Mesenchymal stem cell (in vitro differentiated cells and primary cell): Measurements from ENCODE around the gene RAB23.
A peak's percentile ranks its signal among the peaks of the same experiment; 100 is the strongest.

Experiments
- DNase-seq: peaks from one replicate; pipeline ENCODE4 v3.0.0-alpha.2; 2013
- H2AFZ ChIP-seq: one replicate; pipeline ENCODE4 v1.6.1; 2013; ENCODE audit warnings: low read depth, mild to moderate bottlenecking, control low read depth, inconsistent platforms, low read length, moderate library complexity
- H2AK5ac ChIP-seq: 2 replicates; pipeline ENCODE4 v1.6.1; 2013; ENCODE audit warnings: low read length, moderate library complexity, mild to moderate bottlenecking, inconsistent platforms; ENCODE audit not compliant: severe bottlenecking
- H2BK120ac ChIP-seq: one replicate; pipeline ENCODE4 v1.6.1; 2013; ENCODE audit warnings: low read depth, mild to moderate bottlenecking, inconsistent platforms, low read length, moderate library complexity
- H2BK12ac ChIP-seq, 2 experiments: one replicate each; pipeline ENCODE4 v1.6.1; 2013; ENCODE audit warnings: inconsistent platforms in 2 of 2, low read length in 2 of 2, mild to moderate bottlenecking in 2 of 2, moderate library complexity in 2 of 2, control low read depth in 1 of 2
- H2BK15ac ChIP-seq: one replicate; pipeline ENCODE4 v1.6.1; 2013; ENCODE audit warnings: mild to moderate bottlenecking, low read depth, inconsistent platforms; ENCODE audit not compliant: poor library complexity, severe bottlenecking
- H2BK5ac ChIP-seq: 2 replicates; pipeline ENCODE4 v1.6.1; 2013; ENCODE audit warnings: low read depth, mild to moderate bottlenecking, low read length, control low read depth, inconsistent platforms; ENCODE audit not compliant: poor library complexity, severe bottlenecking
- H3K14ac ChIP-seq, 2 experiments: one replicate each; pipeline ENCODE4 v1.6.1; 2013; ENCODE audit warnings: inconsistent platforms in 2 of 2, low read length in 2 of 2, control low read depth in 1 of 2, mild to moderate bottlenecking in 1 of 2, moderate library complexity in 1 of 2
- H3K18ac ChIP-seq, 2 experiments: one replicate each; pipeline ENCODE4 v1.6.1; 2013; ENCODE audit warnings: inconsistent platforms in 2 of 2, low read length in 2 of 2, control low read depth in 1 of 2, low read depth in 1 of 2, mild to moderate bottlenecking in 1 of 2
- H3K23ac ChIP-seq, 2 experiments: one replicate each; pipeline ENCODE4 v1.6.1; 2013; ENCODE audit warnings: inconsistent platforms in 2 of 2, low read length in 2 of 2, mild to moderate bottlenecking in 2 of 2, moderate library complexity in 2 of 2, control low read depth in 1 of 2
- H3K27ac ChIP-seq: 2 replicates; pipeline ENCODE4 v1.5.1; 2013; ENCODE audit warnings: mild to moderate bottlenecking, moderate library complexity, low read length, control low read depth, inconsistent platforms; ENCODE audit not compliant: poor library complexity, severe bottlenecking
- H3K27me3 ChIP-seq, 2 experiments: 2 replicates each; pipeline versions ENCODE4 v1.6.1 to v1.7.0; 2013; ENCODE audit warnings: low read length in 2 of 2, mild to moderate bottlenecking in 2 of 2, moderate library complexity in 2 of 2, control low read depth in 1 of 2, inconsistent platforms in 1 of 2; ENCODE audit not compliant: control insufficient read depth in 1 of 2, insufficient read depth in 1 of 2
- H3K36me3 ChIP-seq, 2 experiments: 2 replicates each; pipeline versions ENCODE4 v1.6.1 to v1.7.0; 2013; ENCODE audit warnings: low read length in 2 of 2, control low read depth in 1 of 2, inconsistent platforms in 1 of 2, low read depth in 1 of 2, mild to moderate bottlenecking in 1 of 2; ENCODE audit not compliant: insufficient read depth in 2 of 2, control insufficient read depth in 1 of 2
- H3K4ac ChIP-seq, 2 experiments: one replicate each; pipeline ENCODE4 v1.6.1; 2013; ENCODE audit warnings: inconsistent platforms in 2 of 2, low read length in 2 of 2, mild to moderate bottlenecking in 2 of 2, moderate library complexity in 2 of 2, control low read depth in 1 of 2, low read depth in 1 of 2
- H3K4me1 ChIP-seq: 2 replicates; pipeline ENCODE4 v1.6.1; 2013; ENCODE audit warnings: low read depth, low read length, control low read depth; ENCODE audit not compliant: control insufficient read depth, insufficient read depth
- H3K4me2 ChIP-seq: 2 replicates; pipeline ENCODE4 v1.6.1; 2013; ENCODE audit warnings: low read length, mild to moderate bottlenecking, inconsistent platforms; ENCODE audit not compliant: poor library complexity, severe bottlenecking
- H3K4me3 ChIP-seq, 2 experiments: 2 replicates each; pipeline versions ENCODE4 v1.5.1 to v1.7.0; 2013; ENCODE audit warnings: low read length in 2 of 2, mild to moderate bottlenecking in 2 of 2, control low read depth in 1 of 2, low read depth in 1 of 2; ENCODE audit not compliant: insufficient read depth in 1 of 2
- H3K79me1 ChIP-seq: replicated peaks from 2 replicates; pipeline ENCODE4 v1.6.1; 2013; ENCODE audit warnings: mild to moderate bottlenecking, control low read depth, low read length, inconsistent platforms; ENCODE audit not compliant: poor library complexity, severe bottlenecking
- H3K9ac ChIP-seq: 2 replicates; pipeline ENCODE4 v1.7.0; 2013; ENCODE audit warnings: mild to moderate bottlenecking, low read length, moderate library complexity
- H3K9me3 ChIP-seq: 2 replicates; pipeline ENCODE4 v1.7.0; 2013; ENCODE audit warnings: mild to moderate bottlenecking, low read length; ENCODE audit not compliant: control insufficient read depth
- H4K8ac ChIP-seq: one replicate; pipeline ENCODE4 v1.6.1; 2013; ENCODE audit warnings: inconsistent platforms, mild to moderate bottlenecking, low read length, moderate library complexity
- H4K91ac ChIP-seq: one replicate; pipeline ENCODE4 v1.6.1; 2013; ENCODE audit warnings: mild to moderate bottlenecking, low read length, inconsistent platforms
- WGBS: methylation state at CpG from one replicate; pipeline ENCODE4 v1.1.7; 2013; ENCODE audit warnings: mixed read lengths; 5-methylcytosine and 5-hydroxymethylcytosine counted together

The RAB23 gene

GRCh38 chr6:57183336-57183735 is 38.8 kb downstream of the RAB23 start:
- H3K27me3 ChIP-seq: no peaks in the 10 kb centered on the region
- H3K9ac ChIP-seq: no peak overlapping the region
- H3K18ac ChIP-seq: no peak overlapping the region
- no peak overlapping the region for H2AFZ ChIP-seq
- no peak overlapping the region for H2BK120ac ChIP-seq
- no peak overlapping the region for H4K8ac ChIP-seq
- DNase-seq: no peak
- H3K9me3 ChIP-seq: no peaks in the 10 kb centered on the region
- no peak overlapping the region for H3K4me3 ChIP-seq
- peaks cover 10% of the 10 kb centered on the region for H3K79me1 ChIP-seq
- H2AK5ac ChIP-seq: no peak overlapping the region
- H3K36me3 ChIP-seq: peaks cover 10 to 90% of the 10 kb centered on the region in 2 experiments
- WGBS: 100% methylated on average over 2 of the region's 2 CpGs
- H2BK15ac ChIP-seq: no peak overlapping the region
- no peak overlapping the region for H2BK12ac ChIP-seq
- no peak overlapping the region for H2BK5ac ChIP-seq
- no peak overlapping the region for H3K4ac ChIP-seq
- no peak overlapping the region for H4K91ac ChIP-seq
- no peaks in the 10 kb centered on the region for H3K4me1 ChIP-seq
- H3K14ac ChIP-seq: no peak overlapping the region
- no peak overlapping the region for H3K4me2 ChIP-seq
- no peak overlapping the region for H3K23ac ChIP-seq
- H3K27ac ChIP-seq: no peak overlapping the region

GRCh38 chr6:57182017-57182432 is 40.1 kb downstream of the RAB23 start:
- no peak overlapping the region for H3K14ac ChIP-seq
- no peak overlapping the region for H4K8ac ChIP-seq
- no peak overlapping the region for H3K4me2 ChIP-seq
- 66% methylated on average over 2 of the region's 2 CpGs for WGBS
- H3K36me3 ChIP-seq: peaks cover 10 to 77% of the 10 kb centered on the region in 2 experiments
- H2BK5ac ChIP-seq: no peak overlapping the region
- no peak overlapping the region for H2AK5ac ChIP-seq
- H2BK12ac ChIP-seq: no peak overlapping the region
- H2BK15ac ChIP-seq: no peak overlapping the region
- H4K91ac ChIP-seq: no peak overlapping the region
- H3K23ac ChIP-seq: no peak overlapping the region
- no peaks in the 10 kb centered on the region for H3K27me3 ChIP-seq
- H2BK120ac ChIP-seq: no peak overlapping the region
- H3K4me3 ChIP-seq: no peak overlapping the region
- no peaks in the 10 kb centered on the region for H3K9me3 ChIP-seq
- H2AFZ ChIP-seq: no peak overlapping the region
- peaks cover 10% of the 10 kb centered on the region for H3K79me1 ChIP-seq
- no peak overlapping the region for H3K27ac ChIP-seq
- no peaks in the 10 kb centered on the region for H3K4me1 ChIP-seq
- H3K9ac ChIP-seq: no peak overlapping the region
- no peak overlapping the region for H3K18ac ChIP-seq
- DNase-seq: peak; percentile 32
- no peak overlapping the region for H3K4ac ChIP-seq

- Histone ChIP-seq H3K9ac (no peak overlapping the region), H3K4me1 (no peaks in the 10 kb centered on the region), H3K4ac (no peak overlapping the region), H4K91ac (no peak overlapping the region), H3K9me3 (no peaks in the 10 kb centered on the region), H3K23ac (no peak overlapping the region), H4K8ac (no peak overlapping the region), H3K18ac (no peak overlapping the region), H3K4me2 (no peak overlapping the region), H2BK120ac (no peak overlapping the region), H3K79me1 (peaks cover 7% of the 10 kb centered on the region), H2AK5ac (no peak overlapping the region), H3K36me3 (peaks cover 10 to 76% of the 10 kb centered on the region in 2 experiments), H2BK5ac (no peak overlapping the region), H2AFZ (no peak overlapping the region), H3K27me3 (no peaks in the 10 kb centered on the region), H3K4me3 (no peak overlapping the region), H3K14ac (no peak overlapping the region), H2BK12ac (no peak overlapping the region), H2BK15ac (no peak overlapping the region), H3K27ac (no peak overlapping the region)
- WGBS: 71% methylated on average over 1 of the region's 3 CpGs
- no peak for DNase-seq
Observed at GRCh38 chr6:57180596-57180995, 41.5 kb downstream of the RAB23 start.

- Histone ChIP-seq H3K4me2 (no peak overlapping the region), H2AFZ (no peak overlapping the region), H3K4ac (no peak overlapping the region), H3K36me3 (peaks cover 7 to 56% of the 10 kb centered on the region in 2 experiments), H2BK15ac (no peak overlapping the region), H2BK120ac (no peak overlapping the region), H3K4me3 (peak overlapping the region in 1 of 2 experiments; percentile 71), H3K9ac (peak overlapping the region; percentile 88), H3K79me1 (no peaks in the 10 kb centered on the region), H3K23ac (no peak overlapping the region), H4K8ac (no peak overlapping the region), H3K4me1 (no peaks in the 10 kb centered on the region), H2BK12ac (no peak overlapping the region), H4K91ac (no peak overlapping the region), H3K27me3 (no peaks in the 10 kb centered on the region), H2AK5ac (no peak overlapping the region), H3K9me3 (no peaks in the 10 kb centered on the region), H3K14ac (no peak overlapping the region), H3K27ac (no peak overlapping the region), H3K18ac (no peak overlapping the region), H2BK5ac (no peak overlapping the region)
- 96% methylated on average over 11 of the region's 11 CpGs for WGBS
- no peak for DNase-seq
Observed at GRCh38 chr6:57177545-57178265, 44.4 kb downstream of the RAB23 start.
